GM18867 (cell line): Measurements from ENCODE around the gene AIDA.
A peak's percentile ranks its signal among the peaks of the same experiment; 100 is the strongest.
"Not testable (repeated sequence)": the region's sequence is repeated elsewhere in the genome, so short reads cannot be mapped to it uniquely, and the experiment has no call there.

ENCODE experiments used
- ATAC-seq: cut with Tn5 transposase; IDR thresholded peaks from one replicate; pipeline ENCODE4 v1.9.1; 2021; ENCODE audit warnings: mild to moderate bottlenecking, moderate library complexity; ENCODE audit not compliant: unreplicated experiment

Gene AIDA

DNA sequence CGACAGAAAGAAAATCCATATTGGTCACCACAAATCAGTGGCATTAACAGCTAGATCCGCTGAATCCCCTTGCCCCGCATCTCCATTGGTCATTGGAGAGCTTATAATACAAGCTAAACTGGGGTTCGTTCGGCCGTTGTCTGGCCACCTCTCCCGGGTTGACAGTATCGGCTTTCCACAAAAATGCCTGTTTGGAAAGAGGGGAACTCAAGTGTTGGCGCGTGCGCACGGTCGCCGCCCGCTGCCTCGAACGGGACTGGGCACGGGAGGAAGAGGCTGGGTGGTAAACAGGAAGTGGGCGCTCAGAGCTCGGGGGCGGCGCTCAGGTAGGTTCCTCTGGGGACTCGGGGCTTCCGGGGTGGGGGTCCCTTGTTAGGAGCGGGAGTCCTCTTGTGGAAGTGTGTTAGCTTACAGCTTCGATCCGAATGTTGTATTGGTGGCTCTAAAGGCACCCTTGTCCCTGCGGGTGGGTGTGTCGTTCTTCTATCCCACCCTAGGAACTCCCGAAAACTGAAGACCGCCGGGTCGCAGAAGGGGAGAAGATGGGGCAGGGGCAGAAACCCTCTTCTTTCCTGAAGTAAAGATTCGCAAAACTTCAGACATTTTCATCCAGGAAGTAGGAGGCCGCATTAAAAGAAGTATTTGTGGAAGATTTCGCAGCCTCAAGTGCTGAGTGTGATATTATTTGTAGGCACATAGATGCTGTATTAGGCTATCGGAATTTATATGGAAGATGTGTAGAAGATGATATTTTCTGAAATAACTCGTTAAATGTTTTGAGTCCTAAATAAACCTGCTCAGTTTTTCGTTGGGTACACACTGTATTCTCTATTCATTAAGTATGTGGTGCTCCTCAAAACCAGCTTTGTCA, 1.0 kb upstream of the AIDA start:
- ATAC-seq: peak; percentile 73

DNA sequence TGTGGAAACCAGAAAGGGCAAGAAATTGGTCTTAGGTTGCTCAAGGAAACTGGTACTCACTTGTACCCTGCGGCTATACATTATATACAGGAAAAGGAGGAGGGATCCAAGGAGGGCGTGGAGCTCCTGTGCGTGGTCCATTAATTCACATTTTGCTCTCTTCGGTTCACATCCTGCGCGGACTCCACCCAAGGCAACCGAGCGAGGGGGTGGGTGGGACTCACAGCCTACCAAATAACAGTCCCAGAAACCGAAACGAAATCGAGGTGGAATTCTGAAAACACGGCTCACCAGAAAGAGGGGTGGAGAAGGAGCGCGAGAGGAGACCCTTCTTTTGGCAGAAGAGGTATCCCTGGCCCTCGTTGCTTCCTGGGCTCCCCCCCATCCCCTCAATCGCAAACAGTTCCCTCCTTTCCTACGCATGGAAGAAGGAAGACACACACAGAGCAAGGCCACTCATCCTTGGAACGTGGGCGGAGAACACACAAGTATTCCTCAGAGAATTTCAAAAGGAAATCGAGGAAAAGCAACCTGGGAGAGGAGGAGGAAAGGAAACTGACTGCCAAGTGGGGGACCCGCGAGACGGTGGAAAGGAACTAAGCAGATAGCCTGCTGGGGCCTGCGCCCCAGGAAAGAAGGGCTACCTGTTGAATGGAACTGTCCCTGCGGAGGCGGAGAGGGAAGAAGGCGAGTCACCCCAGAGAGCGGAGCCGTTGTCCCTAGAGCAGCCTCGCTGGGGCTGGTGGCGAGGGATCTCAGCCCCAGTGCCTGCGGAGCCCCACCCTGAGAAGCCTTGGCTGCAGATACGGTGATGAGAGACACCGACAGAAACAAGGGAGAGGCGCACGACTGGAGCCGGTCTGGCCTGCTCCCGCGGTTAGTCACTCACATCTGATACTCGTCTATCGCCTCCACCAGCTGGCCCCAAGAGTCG, 705 bp downstream of the AIDA start:
- ATAC-seq: peak; percentile 37

- no peak for ATAC-seq
Observed at GRCh38 chr1:222709700-222710153, 2.6 kb downstream of the AIDA start.

DNA sequence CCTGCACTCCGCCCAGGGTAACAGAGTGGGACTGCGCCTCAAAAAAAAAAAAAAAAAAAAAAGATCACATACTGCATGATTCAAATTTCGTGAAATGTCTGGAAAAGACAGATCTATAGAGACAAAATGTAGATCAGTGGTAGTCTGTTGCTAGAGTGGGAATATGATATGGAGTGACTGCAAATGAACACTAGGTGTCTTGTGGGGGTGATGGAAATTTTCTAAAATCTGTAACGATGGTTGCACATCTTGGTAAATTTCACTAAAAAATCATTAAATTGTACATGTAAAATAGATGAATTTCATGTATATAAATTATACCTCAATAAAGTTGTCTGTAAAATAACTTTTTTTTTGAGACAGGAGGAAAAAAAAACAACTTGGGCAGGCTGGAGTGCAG, 5.5 kb downstream of the AIDA start:
- ATAC-seq: no peak

GRCh38 chr1:222704260-222704659, 8.0 kb downstream of the AIDA start:
- no peak for ATAC-seq

GRCh38 chr1:222702210-222702609, 10.1 kb downstream of the AIDA start:
- ATAC-seq: no peak

GRCh38 chr1:222697826-222698225, 14.5 kb downstream of the AIDA start:
- ATAC-seq: no peak

GRCh38 chr1:222697203-222697602, 15.1 kb downstream of the AIDA start:
- ATAC-seq: no peak

GRCh38 chr1:222696741-222697140, 15.6 kb downstream of the AIDA start:
- no peak for ATAC-seq

DNA sequence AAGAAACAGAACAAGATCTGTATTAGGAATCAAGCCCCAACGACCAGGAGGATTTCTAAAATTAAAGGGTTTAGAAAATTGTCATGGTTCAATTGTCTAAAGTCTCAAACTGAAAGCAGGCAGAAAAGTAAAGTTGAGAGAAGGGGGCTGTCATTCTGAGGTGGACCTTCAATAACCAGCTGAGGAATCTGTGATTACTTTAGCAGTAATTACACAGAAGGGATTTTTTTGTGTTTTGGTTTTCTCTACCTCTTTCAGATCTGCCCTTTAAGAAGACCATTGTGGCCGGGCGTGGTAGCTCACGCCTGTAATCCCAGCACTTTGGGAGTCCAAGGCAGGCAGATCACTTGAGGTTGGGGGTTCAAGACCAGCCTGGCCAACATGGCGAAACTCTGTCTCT, 17.4 kb downstream of the AIDA start:
- no peak for ATAC-seq

DNA sequence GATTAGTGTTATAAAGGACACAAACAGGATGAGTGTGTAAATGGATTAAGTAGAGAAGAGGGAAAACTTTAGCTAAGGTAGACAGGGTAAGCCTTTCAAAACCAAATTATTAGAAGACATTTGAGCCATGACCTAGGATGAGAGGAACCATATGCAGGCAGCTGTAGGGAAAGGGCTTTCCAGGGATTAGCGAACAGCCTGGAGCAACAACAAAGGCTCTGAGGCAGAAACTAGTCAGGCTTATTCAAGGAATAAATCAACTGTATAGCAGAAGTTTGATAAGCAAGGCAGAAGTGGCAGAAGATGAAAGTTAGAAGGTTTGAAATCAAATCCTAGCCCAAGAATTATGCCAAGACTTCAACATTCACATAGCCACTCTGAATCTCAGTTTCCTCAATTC, 21.3 kb downstream of the AIDA start:
- no peak for ATAC-seq

DNA sequence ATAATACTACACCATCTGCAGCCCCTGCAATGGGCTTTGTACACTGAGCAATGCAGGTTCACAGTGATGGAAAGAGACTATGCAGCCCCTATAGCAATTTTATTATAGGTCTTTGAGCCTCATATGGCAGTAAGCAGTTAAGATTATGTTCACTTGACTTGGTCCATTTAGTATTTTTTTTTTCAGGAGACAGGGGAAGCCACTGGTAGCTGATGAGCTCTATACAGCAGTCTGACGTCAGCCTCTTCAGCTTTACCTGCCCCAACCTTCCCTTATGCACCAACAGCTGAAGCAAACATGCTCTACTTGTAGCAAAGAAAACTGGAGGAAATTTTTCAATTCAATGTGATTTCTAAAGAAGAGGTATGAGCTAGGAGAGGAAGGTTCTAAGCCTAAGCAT, 32.2 kb downstream of the AIDA start:
- ATAC-seq: no peak

GRCh38 chr1:222670110-222670509, 42.2 kb downstream of the AIDA start:
- no peak for ATAC-seq

DNA sequence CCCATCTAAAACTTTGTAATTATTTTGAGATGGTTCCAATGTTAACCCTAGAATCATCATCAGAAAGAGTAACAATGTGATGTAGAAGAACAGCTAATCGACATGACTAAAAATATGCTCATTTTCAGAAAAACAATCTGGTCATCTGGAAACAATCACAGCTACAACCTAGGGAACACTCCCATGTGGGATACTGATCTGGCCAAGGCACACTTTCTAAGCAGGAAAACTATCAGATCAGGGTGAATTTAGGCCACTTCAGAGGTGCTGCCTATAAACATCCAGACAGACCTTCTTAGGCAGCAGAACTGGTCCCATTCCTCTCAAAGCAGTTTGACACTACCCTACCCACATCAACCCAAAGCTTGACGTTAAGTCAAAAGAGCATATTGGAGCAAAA, 43.2 kb downstream of the AIDA start:
- ATAC-seq: not testable (repeated sequence)

- ATAC-seq: not testable (repeated sequence)
Observed at GRCh38 chr1:222668184-222668583, 44.1 kb downstream of the AIDA start.

- no peak for ATAC-seq
Observed at GRCh38 chr1:222665964-222666363, 46.3 kb downstream of the AIDA start.

DNA sequence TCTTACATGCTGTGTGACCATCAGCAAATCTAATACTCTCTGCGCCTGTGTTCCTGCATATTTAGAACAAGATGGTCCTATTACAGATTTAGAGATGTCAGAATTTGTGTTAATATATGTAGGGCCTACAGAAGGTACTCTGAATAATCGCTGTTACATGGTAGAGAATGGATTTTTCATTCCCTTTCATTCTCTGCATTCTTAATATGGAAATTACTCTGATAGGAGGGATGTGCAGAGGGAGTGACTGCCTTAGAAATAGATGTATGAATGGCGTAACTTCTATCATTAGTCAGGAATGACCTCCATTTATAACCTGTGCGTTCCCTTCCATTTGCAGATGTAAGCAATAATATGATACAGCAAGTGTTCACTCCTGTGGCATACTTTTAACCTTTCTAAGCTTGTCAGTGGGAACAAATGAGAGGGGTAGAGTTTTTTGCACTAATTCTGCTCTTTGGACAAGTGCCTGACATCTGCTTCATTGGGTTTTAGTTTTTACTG, 48.8 kb downstream of the AIDA start:
- ATAC-seq: no peak

GRCh38 chr1:222657899-222658298, 54.4 kb downstream of the AIDA start:
- ATAC-seq: no peak

DNA sequence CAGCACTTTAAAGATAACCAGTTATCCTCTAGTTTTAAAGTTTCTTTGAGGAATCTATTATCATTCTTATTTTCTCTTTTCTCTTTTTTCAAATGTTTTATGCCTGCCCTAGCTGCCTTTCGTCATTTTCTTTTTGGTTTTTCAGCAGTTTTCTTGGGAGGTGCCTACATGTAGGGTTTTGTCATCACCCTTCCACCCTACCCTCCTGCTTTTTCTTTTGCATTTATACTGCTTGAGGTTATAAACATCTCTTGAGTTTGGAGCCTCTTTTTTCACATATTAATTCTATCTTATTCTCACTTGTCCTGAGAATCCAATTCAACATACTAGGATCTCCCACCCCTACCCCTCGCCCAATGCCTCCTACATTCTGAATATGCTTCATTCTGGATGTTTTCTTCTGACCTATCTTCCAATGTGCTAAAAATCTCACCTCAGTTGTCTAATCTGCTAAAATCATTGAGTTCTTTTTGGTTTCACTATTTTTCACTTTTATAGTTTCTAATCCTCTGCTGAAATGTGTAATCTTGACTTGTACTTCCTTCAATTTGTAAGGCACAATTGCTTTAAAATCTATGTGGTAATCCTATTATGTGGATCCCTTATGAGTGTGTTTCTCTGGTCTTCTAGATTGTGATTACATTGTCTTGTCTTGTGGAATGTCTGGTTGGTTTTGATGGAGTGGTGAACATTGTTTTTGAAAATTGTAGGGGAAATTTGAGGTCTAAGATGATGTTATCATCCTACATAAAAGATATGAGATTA, 55.7 kb downstream of the AIDA start:
- ATAC-seq: no peak

DNA sequence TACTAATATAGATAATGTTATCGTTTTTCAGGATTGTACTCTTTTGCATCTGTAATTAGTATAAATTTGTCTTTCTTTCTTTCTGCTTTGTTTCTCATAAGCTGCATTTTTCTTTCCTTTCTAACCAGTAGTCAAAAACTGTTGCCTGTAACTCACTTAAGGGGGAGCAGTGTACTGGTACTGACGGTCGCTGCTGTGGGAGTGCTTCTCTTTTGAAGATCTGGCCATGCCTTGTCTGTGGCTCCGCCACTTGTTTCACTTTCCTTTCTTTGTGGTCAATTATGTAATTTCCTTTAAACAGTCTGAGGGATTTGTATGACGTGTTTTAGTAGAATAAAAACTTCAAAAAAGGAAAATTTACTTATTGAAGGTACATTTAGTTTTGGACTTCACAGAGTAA, 57.4 kb downstream of the AIDA start:
- ATAC-seq: peak; percentile 97
